NOMO-1 treated with DMSO at 0.1 percent for 48 hours (cell line): ENCODE results near the gene PCED1A.

Source experiments
- DNase-seq: peaks from one replicate; lab custom pipeline; 2025; ENCODE audit not compliant: unreplicated experiment; lab: John Stamatoyannopoulos, UW

Gene PCED1A

DNA sequence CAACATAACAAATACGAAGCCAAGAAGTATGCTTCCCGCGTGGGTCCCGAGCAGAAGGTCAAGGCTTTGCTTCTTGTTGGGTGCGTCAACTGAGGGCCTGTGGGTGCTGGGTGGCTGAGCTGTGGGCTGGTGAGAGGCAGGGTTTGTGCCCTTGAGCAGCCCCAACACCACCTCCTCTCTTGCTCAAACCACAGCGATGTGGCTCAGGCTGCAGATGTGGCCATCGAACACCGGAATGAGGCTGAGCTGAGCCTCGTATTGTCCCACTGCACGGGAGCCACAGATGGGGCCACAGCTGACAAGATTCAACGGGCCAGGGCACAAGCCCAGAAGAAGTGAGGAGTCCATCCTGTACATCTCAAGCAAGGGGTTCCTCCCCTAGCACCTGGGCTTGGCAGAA lies 25.8 kb upstream of the PCED1A start:
- no peak for DNase-seq

DNA sequence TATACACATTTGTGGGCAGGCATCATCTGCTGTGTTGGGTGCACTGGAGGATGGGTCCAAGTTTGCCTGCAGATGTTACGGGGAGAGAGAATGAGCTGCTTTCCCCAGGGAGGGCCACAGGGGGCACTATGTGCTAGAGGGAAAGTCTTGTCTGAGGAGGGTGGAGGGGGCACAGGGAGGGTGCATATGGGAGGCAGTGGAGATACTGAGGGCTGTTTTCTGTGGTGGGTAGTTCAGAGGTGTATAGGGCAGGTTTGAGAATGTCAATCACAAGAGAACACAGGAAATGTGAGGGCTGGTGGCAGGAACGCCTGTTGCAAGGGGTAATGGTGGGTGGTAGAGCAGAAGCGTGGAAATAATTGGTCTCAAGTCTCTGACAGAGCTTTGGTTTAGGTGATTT lies 25.2 kb upstream of the PCED1A start:
- no peak for DNase-seq

DNA sequence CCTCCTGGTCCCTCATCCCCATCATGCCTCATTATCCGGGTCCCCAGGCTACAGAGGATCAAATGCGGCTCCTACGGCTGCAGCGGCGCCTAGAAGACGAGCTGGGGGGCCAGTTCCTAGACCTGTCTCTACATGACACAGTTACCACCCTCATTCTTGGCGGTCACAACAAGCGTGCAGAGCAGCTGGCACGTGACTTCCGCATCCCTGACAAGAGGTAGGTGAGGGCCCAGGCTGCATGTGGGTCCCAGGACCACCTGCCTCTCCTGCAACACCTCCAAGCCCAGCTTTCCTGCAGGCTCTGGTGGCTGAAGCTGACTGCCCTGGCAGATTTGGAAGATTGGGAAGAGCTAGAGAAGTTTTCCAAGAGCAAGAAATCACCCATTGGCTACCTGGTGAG lies 24.6 kb upstream of the PCED1A start:
- no peak for DNase-seq

DNA sequence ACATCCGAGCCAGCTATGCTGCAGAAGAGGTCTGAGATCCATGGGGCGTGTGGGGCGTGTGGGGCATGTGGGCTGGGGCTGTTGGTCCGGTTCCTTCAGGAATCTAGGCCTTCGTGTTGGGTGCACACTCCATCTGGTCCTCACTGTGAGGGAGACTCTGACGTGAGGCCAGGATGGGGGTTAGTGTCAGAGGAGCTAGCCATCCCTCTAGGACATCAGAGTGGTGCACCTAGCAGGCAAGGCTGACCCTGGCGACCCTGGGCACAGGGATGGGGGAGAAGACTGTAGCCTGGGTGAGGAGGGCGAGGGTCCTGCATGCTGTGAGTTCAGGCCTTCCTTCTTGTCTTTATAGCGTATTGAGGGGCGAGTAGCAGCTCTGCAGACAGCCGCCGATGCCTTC lies 24.2 kb upstream of the PCED1A start:
- DNase-seq, result no peak

DNA sequence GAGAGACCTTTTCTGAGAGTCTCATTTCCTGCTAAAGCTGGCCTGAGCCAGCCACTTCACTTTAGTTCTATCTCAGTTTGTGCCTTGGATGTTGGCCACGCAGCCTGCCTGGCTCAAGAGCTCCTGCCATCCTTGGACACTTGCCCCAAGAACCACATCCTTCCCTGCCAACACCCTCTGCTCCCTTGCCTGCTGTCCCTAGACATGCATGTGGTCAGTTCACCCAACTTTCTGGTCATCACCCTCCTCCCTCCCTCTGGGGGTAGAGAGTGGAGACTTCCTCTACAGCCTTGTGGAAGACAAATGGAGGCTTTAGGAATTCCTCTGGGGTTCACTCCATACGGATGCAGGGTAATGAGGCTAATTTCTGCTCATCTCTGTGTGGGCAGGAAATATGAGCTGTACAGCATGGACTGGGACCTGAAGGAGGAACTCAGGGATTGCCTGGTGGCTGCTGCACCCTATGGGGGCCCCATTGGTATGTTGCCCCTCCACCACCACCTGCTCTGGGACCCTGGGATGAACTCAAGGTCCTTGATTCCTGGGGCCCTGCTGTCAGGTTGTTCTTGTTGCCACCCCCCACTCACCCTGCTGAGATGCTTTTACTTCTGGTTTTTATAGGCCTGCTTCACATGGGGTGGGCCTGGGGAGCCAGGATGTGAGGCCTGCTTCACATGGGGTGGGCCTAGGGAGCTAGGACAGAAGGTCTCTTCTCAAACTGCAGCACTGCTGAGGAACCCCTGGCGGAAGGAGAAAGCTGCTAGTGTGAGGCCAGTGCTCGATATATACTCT lies 19.1 kb upstream of the PCED1A start:
- no peak for DNase-seq

DNA sequence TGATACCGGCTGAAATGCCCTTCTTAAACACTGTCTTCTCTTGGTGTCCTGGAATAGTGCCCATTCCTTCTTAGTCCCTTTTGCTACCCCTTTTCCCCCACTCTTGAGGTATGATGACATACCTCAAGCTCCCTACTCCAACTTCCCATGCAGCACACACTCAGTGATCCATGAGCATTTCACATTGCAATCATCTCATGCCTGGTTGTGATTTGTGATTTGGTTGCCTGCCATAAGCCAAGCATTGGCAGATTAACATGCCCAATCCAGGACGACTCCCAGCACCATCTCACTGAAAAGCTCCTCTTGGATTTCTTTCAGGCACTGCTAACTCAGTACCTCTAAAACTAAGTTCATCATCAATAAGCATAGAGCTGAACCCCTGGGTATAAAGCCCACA lies 18.1 kb upstream of the PCED1A start:
- DNase-seq, result no peak

DNA sequence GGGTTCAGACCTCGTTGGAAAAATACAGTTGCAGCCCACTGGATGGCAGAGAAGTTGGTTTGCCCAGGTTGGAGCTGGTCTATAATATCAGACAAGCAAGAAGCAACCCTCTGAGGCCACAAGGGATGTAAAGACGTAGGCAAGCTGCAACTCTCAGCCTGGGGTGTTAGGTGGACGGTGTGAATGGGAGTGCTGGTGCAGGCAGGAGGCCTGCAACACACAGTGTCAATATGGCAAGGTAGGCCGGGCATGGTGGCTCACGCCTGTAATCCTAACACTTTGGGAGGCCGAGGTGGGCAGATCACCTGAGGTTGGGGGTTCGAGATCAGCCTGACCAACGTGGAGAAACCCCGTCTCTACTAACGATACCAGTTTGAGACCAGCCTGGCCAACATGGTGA lies 10.6 kb upstream of the PCED1A start:
- no peak for DNase-seq

DNA sequence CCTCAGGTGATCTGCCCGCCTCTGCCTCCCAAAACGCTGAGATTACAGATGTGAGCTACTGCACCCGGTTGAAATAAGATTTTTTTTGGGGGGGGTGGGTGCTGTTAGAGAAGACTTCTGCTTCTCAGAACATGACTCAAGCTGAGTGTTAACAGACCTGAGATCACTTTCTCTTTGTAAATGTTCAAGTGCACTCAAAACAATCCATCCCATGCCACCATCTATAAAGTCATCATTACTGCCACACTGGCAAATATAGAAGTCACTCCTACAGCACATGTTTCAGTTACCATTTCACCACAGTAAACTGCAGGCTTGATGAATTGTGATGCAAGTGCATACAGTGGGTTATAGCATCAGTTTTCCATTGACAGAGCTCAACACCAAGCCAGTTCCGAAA lies 9.1 kb upstream of the PCED1A start:
- no peak for DNase-seq

DNA sequence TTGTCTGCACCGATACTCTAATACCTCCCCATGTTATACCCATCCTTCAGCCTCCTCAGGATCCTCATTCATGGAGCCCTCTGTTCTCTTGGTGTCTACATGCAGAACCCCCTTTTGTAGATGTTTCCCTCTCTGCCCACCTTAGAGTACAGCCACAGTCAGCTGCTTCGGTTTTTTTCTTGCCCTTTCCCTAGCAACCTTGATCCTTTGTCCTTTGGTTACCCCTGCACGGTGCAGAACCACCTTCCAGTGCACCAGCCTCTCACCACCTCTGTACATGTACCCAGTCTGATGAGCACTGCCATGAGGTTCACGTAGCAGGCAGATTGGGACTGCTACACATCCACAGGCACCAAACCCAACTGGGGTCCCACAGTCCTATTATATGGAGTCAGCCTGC lies 7.3 kb upstream of the PCED1A start:
- DNase-seq, result no peak

DNA sequence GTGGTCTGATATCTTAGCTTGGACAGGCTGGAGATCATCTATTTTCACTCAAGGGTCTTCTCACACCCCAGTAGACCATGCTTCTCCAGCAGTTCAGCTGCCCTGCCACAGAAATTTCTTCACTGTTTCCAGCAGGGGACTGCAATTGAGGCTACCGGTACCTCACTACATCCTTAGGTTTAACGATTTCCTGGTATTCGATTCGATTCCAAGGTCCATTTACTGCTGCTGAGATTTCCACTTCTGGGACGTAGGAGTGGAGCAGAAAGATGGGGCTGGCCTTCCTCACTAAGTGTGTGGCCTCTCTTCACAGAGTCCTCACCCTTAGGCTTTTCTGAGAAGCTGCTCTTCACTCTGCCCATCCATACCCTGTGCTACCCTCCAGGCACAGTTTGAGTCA lies 6.2 kb upstream of the PCED1A start:
- DNase-seq, result no peak

DNA sequence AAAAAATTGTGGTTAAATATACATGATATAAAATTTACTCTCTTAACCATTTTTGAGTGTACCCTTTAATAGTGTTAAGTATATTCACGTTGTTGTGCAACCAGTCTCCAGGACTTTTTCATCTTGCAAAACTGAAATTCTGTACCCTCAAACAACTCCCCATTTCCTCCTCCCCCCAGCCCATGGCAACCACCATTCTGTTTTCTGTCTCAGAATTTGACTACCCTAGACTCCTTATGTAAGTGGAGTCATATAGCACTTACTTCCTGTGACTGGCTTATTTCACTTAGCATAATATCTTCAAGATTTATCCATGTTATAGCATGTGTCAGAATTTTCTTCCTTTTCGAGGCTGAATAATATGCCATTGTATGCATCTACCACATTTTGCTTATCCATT lies 5.2 kb upstream of the PCED1A start:
- DNase-seq, result no peak

DNA sequence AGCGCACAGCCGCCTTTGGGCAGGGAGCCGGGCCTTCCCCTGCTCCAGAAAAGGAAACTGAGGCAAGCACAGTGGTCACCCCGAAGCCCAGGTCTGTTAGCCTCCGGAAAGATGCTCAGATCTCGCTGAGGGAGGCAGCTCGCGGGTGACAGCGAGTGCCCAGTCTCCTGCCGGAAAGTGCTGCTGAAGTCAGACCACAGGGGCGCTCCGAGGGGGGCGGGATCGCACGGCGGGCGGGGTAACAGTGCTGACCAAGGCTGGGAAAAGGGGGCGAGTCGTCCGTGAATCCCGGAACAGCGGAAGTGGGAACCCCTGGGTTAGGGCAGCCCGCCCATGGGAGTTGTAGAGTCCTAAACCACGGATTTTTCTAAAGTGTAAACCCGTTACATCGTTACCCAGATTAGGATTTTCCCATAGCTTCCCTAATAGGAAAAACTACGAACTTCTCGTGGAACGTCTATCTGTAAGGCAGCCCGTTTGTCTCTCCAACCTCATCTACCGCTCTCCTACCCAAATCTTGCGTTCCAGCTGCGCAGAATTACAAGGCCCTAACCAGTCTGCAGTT lies 594 bp upstream of the PCED1A start:
- no peak for DNase-seq

DNA sequence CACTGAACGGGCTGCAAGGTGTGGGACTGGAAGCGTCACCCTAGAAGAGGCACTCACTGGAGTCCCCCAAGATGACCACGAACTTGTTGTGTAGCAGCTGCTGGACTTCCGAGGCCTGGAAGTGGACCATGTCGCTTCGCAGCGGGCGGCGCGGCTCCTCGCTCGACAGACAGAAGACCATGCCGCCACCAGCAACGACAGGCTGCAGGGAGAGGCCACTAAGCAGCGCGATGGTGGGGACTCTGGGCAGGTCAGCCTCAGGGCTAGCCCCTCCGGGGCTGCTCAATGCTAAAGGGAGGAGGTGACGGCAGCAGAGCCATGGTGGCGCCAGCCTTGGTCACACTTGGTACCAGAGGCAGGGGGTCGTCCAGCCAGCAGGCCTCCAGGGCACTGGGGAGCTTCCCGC lies 720 bp downstream of the PCED1A start:
- no peak for DNase-seq

DNA sequence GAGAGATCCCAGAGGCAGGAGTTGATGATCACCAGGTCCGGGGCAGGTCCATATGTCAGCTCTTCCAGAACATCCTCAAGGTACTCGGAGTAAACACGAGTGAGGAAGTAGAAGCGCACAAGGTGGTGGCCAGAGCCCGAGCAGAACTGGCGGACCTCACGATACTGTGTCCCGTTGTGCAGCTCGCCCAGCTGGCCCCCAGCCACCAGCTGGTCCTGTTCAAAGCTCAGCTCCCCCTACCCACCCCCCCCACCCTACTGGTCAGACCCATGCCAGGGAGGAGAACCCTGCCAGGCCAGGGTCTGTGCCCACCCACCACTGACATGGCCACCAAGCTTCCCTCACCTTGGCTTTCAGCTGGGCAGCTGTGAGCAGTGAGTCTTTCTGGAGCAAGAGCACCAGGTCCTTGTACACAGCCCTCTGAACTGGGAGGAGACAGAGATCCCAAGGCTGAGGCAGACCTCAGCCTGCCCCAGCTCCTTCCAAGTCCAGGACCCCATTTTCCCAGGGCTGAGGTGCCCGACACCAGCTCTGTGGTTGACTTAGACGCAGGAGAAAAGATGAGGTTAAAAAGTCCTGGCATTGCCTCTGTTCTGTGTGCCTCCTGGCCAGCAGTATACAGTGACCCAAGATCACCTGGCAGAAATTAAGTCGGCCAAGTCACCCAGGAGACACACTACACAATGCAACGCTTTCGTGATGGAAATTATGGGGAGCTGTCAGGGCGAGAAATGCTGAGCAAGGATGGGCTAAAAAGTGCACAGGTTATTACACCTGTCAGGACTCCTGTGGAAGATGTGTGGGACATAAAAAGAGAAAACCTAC lies 1.4 kb downstream of the PCED1A start:
- DNase-seq, result no peak

DNA sequence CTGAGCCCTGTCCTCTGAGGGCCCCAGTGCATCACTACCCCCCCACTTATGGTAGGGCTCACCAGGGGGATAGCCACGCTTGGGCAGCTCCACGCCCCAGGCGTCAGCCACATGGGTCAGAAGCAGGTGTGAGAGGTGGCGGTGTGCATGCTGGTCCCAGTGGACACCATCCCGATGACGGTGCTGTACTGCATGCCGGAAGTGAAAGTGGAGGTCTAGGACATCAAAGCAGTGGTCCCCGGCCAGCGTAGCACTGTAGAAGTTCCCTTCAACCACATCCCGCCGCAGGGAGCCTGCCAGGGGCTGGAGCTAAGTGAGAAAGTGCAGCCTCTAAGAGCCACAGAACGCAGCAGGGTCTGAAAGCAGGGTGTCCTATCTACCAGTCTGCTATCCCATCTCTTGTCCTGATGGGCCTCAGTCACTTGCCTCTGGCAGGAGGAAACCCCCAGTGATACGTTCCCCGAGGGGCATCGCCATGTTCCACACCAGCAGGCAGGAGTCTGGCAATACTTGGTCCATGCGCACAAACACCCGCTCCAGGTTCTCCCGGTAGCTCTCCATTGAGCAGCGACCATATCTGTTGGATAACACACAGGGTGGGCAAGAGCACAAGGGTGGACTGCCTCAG lies 2.2 kb downstream of the PCED1A start:
- DNase-seq, result no peak

DNA sequence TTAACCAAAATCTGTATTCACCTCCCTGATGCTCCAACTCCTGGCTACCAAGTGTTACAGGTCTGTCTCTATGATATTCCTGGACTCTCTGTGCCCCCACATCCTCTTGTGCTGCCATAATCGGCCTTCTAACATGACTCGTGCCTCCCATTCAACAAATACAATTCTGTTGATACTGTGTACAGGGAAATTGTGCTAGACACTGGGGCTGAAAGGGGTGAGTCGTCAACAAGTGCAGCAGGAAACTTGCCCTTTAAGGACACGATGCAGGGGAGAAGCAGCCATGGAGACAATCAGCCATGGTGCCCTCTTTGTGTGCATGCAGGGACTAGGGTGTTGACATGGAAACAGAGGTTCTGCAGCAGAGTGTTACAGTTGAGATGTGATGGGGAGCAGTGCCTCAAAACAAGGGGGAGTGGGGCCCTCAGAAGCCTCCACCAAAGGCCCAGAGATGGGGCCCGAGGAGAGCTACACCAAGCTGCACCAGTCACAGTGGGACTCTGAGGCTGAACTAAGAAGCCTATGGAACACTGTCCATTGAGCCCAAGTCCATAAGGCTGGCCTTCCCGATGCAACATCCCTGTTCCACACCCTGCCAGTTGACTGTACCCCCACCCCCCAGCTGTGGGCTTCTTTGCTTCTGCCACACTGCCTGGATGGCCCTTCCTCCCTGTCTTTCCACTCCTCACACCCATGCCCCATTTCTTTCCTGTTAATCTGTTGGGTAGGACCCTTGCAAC lies 3.1 kb downstream of the PCED1A start:
- no peak for DNase-seq

DNA sequence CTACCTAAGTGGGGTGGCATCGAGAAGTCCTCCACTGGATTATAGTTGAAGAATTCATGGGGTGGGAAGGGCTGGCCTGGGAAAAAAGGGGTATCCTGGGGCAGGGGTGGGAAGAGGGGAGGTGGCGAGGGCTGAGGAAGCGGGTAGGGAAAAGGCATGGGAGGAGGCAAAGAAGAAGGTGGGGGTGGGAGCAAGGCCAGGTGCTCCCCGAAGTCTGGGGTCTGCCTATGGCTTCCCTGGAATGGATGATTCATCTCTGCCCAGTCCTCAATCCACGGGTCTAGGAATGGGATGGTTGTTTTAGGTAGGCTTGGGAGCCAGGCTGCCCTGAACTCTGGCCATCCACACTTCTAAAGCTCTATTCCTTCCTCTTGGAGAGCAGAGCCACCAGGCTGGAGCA lies 4.4 kb downstream of the PCED1A start:
- DNase-seq, result no peak

DNA sequence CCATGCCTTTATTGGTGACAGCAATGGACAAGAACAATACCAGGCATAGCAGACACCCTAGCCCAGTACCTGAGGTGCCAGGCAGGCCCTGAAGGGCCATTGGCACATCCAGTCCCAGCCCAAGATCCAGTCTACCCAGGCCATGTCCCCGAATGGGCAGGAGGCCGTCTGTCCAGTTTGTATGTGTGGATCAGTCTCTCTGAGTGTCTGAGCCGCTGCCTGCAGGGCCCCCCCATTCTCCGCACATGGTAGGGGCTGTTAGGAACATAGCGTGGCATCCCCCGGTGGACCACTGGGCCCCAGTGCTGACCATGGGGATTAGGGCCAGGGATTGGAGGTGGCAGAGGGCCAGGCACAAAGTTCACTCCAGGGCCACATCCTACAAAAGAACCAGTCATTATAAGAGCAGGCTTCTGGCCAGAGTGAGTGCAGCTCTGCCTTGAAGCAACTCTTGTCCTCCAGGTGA lies 5.1 kb downstream of the PCED1A start:
- no peak for DNase-seq

DNA sequence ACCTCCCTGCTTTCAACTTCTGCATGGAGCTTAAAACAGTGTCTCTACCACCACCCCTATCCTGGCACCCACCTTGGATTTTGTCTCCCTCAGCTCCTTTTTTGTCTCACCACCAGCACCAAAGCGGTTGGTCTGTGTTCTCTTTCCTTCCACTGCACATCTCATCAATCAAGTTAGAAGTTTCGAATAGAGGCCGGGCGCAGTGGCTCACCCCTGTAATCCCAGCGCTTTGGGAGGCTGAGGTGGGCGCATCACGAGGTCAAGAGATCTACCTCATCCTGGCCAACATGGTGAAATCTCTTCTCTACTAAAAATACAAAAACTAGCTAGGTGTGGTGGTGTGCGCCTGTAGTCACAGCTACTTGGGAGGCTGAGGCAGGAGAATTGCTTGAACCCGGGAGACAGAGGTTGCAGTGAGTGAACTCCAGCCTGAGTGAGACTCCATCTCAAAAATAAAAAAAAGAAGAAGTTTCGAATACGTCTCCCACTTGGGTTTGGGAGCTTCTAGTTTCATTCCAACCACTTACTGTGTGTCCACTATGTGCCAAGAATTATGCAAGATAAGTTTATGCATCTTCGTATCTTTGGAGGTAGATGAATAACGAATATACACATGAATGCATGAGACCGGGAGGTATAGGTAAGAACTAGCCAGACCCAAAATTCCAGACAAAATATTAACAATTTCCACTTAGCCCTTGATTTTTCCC lies 5.9 kb downstream of the PCED1A start:
- DNase-seq, result no peak

DNA sequence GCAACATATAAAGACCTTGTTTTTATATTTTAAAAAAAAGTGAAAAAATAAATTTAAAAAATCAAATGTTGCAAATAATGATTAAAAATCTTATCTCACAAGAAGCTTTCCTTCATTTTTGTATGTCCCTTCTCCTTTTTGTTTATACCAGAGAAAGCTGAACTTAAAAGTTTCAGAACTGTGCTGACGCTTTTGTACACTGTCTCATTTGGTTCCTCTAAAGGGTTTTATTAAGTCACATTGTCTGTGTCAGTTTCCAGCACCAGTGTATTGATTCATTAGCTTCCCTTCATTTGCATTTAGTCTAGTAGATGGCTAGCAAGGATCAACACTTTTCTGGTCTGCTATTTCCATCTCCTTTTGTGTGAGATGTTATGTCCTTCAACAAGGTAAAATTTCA lies 6.7 kb downstream of the PCED1A start:
- DNase-seq, result no peak
